Hepatocyte (in vitro differentiated cells): ENCODE results near the gene HS2ST1.

Experiments
- CTCF ChIP-seq: fragments of 200-600 bp; sonication (generic); IDR thresholded peaks from 2 replicates; pipeline ENCODE4 v1.5.1; 2016; ENCODE audit warnings: antibody characterized with exemption, mild to moderate bottlenecking; ENCODE audit not compliant: poor library complexity
- EZH2 ChIP-seq: fragments of 200-600 bp; sonication (generic); IDR thresholded peaks from 2 replicates; pipeline ENCODE4 v1.6.1; 2016; ENCODE audit warnings: antibody characterized with exemption, mild to moderate bottlenecking, borderline replicate concordance
- EZH2phosphoT487 ChIP-seq: fragments of 200-600 bp; sonication (generic); IDR thresholded peaks from one replicate; pipeline ENCODE4 v1.6.1; 2018; ENCODE audit warnings: antibody characterized with exemption, mild to moderate bottlenecking, low read depth, moderate library complexity; ENCODE audit not compliant: unreplicated experiment, severe bottlenecking

GRCh38 chr1:87072411-87072810 is 158.0 kb downstream of the HS2ST1 start:
- TF ChIP-seq CTCF (no peak), EZH2 (no peak), EZH2phosphoT487 (no peak)
